Hepatocyte (in vitro differentiated cells): ENCODE measurements around the gene NDST3.

Experiments used
- EZH2 ChIP-seq: fragments of 200-600 bp; sonication (generic); IDR thresholded peaks from 2 replicates; pipeline ENCODE4 v1.6.1; 2016; ENCODE audit warnings: antibody characterized with exemption, mild to moderate bottlenecking, borderline replicate concordance
- EZH2phosphoT487 ChIP-seq: fragments of 200-600 bp; sonication (generic); IDR thresholded peaks from one replicate; pipeline ENCODE4 v1.6.1; 2018; ENCODE audit warnings: antibody characterized with exemption, mild to moderate bottlenecking, low read depth, moderate library complexity; ENCODE audit not compliant: unreplicated experiment, severe bottlenecking
- TF ChIP-seq, protein P1 (sequence below): fragments of 200-600 bp; sonication (generic); IDR thresholded peaks from 2 replicates; pipeline ENCODE4 v1.5.1; 2016; ENCODE audit warnings: antibody characterized with exemption, mild to moderate bottlenecking; ENCODE audit not compliant: poor library complexity

DNA sequence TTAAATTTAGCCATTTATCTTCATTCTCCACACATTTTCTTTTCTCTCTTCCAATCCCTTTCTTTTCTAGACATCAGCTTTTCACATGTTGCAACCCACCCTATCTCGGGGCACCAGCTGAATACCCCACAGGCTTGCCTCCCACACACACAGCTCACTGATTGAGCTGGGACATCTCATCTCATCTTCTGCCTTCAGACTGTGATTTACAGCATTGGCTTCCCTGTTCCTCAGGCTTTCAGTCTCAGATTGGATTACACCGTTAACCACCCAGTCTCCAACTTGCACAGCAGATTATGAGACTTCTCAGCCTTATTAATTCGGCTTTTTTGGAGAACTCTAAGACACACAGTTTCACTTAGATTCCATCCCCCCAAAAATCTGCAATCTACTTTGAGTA lies 224.8 kb downstream of the NDST3 start:
- TF ChIP-seq, protein P1, sequence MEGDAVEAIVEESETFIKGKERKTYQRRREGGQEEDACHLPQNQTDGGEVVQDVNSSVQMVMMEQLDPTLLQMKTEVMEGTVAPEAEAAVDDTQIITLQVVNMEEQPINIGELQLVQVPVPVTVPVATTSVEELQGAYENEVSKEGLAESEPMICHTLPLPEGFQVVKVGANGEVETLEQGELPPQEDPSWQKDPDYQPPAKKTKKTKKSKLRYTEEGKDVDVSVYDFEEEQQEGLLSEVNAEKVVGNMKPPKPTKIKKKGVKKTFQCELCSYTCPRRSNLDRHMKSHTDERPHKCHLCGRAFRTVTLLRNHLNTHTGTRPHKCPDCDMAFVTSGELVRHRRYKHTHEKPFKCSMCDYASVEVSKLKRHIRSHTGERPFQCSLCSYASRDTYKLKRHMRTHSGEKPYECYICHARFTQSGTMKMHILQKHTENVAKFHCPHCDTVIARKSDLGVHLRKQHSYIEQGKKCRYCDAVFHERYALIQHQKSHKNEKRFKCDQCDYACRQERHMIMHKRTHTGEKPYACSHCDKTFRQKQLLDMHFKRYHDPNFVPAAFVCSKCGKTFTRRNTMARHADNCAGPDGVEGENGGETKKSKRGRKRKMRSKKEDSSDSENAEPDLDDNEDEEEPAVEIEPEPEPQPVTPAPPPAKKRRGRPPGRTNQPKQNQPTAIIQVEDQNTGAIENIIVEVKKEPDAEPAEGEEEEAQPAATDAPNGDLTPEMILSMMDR, result no peak
- TF ChIP-seq EZH2phosphoT487, result no peak
- TF ChIP-seq EZH2, result no peak
